K562 (cell line): ENCODE results near the gene PTP4A2. TPM values are rescaled to one million over a fixed set of nuclear protein-coding genes. Genes with fewer than 3 reads are reported as not detected.

ENCODE experiments used
- BCOR ChIP-seq: fragments of 450-650 bp; IDR thresholded peaks from 2 replicates; pipeline ENCODE4 v1.6.1; 2016
- COPS2 ChIP-seq: fragments of 450-650 bp; conservative IDR thresholded peaks from 2 replicates; pipeline ENCODE4 v1.6.1; 2016; ENCODE audit warnings: mild to moderate bottlenecking, moderate library complexity
- EGR1 ChIP-seq: fragments of 450-650 bp; conservative IDR thresholded peaks from 2 replicates; pipeline ENCODE4 v1.6.1; 2017; ENCODE audit warnings: mild to moderate bottlenecking
- EP400 ChIP-seq: fragments of 450-650 bp; IDR thresholded peaks from 2 replicates; pipeline ENCODE4 v1.6.1; 2017; ENCODE audit warnings: antibody characterized with exemption, mild to moderate bottlenecking, moderate library complexity
- GATAD2A ChIP-seq: fragments of 450-650 bp; IDR thresholded peaks from 2 replicates; pipeline ENCODE4 v1.6.1; 2017
- KLF6 ChIP-seq: fragments of 250-450 bp; sonication (Bioruptor Pico); IDR thresholded peaks from 2 replicates; pipeline ENCODE4 v1.4.0; 2020; ENCODE audit warnings: mild to moderate bottlenecking, moderate library complexity, borderline replicate concordance
- MCM7 ChIP-seq, 2 experiments: fragments of 450-650 bp; IDR thresholded peaks; 2 replicates each; pipeline ENCODE4 v1.6.1; 2016 to 2018
- MTA1 ChIP-seq: fragments of 450-650 bp; IDR thresholded peaks from 2 replicates; pipeline ENCODE4 v1.6.1; 2017; ENCODE audit warnings: borderline replicate concordance
- NFIC ChIP-seq: fragments of 450-650 bp; IDR thresholded peaks from 2 replicates; pipeline ENCODE4 v1.6.1; 2017; ENCODE audit warnings: mild to moderate bottlenecking, inconsistent platforms
- NONO ChIP-seq, 2 experiments: fragments of 200-400 bp in 1 of 2; fragments of 450-650 bp in 1 of 2; formaldehyde crosslinking in 1 of 2; IDR thresholded peaks; 2 replicates each; pipeline ENCODE4 v1.6.1; 2017; ENCODE audit warnings: low read depth in 2 of 2, mild to moderate bottlenecking in 2 of 2, moderate library complexity in 2 of 2, low read length in 1 of 2
- PHB2 ChIP-seq: fragments of 450-650 bp; IDR thresholded peaks from 2 replicates; pipeline ENCODE4 v1.6.1; 2017; ENCODE audit warnings: low read depth
- POLR2AphosphoS5 ChIP-seq: IDR thresholded peaks from 2 replicates; pipeline ENCODE4 v1.6.1; 2011; ENCODE audit warnings: mild to moderate bottlenecking, low read depth, low read length, moderate library complexity; ENCODE audit not compliant: control insufficient read depth, insufficient read depth
- SAP30 ChIP-seq: fragments of 200-600 bp; sonication (generic); IDR thresholded peaks from 2 replicates; pipeline ENCODE4 v1.6.1; 2012; ENCODE audit warnings: borderline replicate concordance, low read depth, mild to moderate bottlenecking, moderate library complexity, low read length, control low read depth, inconsistent platforms; ENCODE audit not compliant: insufficient read depth, poor library complexity, severe bottlenecking
- SLC30A9 ChIP-seq: fragments of 250-450 bp; sonication (Bioruptor Pico); IDR thresholded peaks from 2 replicates; pipeline ENCODE4 v1.8.0; 2022; ENCODE audit warnings: mild to moderate bottlenecking, moderate library complexity
- SMARCE1 ChIP-seq: fragments of 450-650 bp; IDR thresholded peaks from 2 replicates; pipeline ENCODE4 v1.7.1; 2016; ENCODE audit warnings: mild to moderate bottlenecking
- TAF7 ChIP-seq: fragments of 450-650 bp; IDR thresholded peaks from 2 replicates; pipeline ENCODE4 v1.6.1; 2016; ENCODE audit warnings: missing genetic modification characterization, missing compliant biosample characterization
- TRIM24 ChIP-seq, 2 experiments: fragments of 450-650 bp; IDR thresholded peaks; 2 replicates each; pipeline ENCODE4 v1.6.1; 2016
- ZBTB1 ChIP-seq: sonication (generic); formaldehyde crosslinking; IDR thresholded peaks from 2 replicates; pipeline ENCODE4 v1.8.1; 2023; ENCODE audit warnings: missing genetic modification reagents, low read depth, mild to moderate bottlenecking, borderline replicate concordance
- ZBTB7A ChIP-seq: IDR thresholded peaks from 2 replicates; pipeline ENCODE4 v1.6.1; 2011; ENCODE audit warnings: low read depth, mild to moderate bottlenecking, low read length, moderate library complexity, borderline replicate concordance; ENCODE audit not compliant: control insufficient read depth
- ZFX ChIP-seq: sonication (generic); formaldehyde crosslinking; IDR thresholded peaks from 2 replicates; pipeline ENCODE4 v1.8.0; 2022; ENCODE audit warnings: mild to moderate bottlenecking, missing genetic modification reagents, moderate library complexity
- ZNF316 ChIP-seq: fragments of 450-650 bp; IDR thresholded peaks from 2 replicates; pipeline ENCODE4 v1.6.1; 2016
- ZNF639 ChIP-seq, 2 experiments: fragments of 200-800 bp in 1 of 2; sonication (Bioruptor generic) in 1 of 2; sonication (generic) in 1 of 2; formaldehyde crosslinking in 1 of 2; IDR thresholded peaks in 1 of 2; conservative IDR thresholded peaks in 1 of 2; 2 replicates each; pipeline versions ENCODE4 v1.5.0 to v1.6.1; 2016 to 2020; ENCODE audit warnings: missing compliant biosample characterization in 1 of 2, missing genetic modification characterization in 1 of 2, missing genetic modification reagents in 1 of 2
- polyA plus RNA-seq, 8 experiments: library from polyadenylated mRNA; depleted of rRNA in 4 of 8; stranded (reverse) in 5 of 8; unstranded in 3 of 8; fragments of >200 nt; fragmentation: Nextera tagmentation in 2 of 8; fragmentation: Illumina TruSeq in 1 of 8; extraction: Ambion mirVana in 2 of 8; extraction: Trizol in 1 of 8; gene quantifications; 2 replicates each; pipeline versions ENCODE4 v1.2.1 to v1.2.3, GENCODE V29; 2011 to 2014; ENCODE audit warnings: inconsistent platforms in 1 of 8, missing spikeins in 1 of 8
- total RNA-seq, 7 experiments: library from RNA; depleted of rRNA in 6 of 7; stranded (reverse); fragments of >200 nt in 6 of 7; fragmentation: Illumina TruSeq in 2 of 7; extraction: Trizol in 2 of 7; gene quantifications; 2 replicates each; pipeline versions ENCODE4 v1.2.1 to v1.2.3, GENCODE V29; 2011 to 2021; ENCODE audit warnings: low replicate concordance in 1 of 7
- TF ChIP-seq, protein P1 (sequence below): fragments of 250-450 bp; sonication (Bioruptor Pico); IDR thresholded peaks from 2 replicates; pipeline ENCODE4 v1.5.0; 2021
- TF ChIP-seq, protein P2 (sequence below): fragments of 450-650 bp; IDR thresholded peaks from 2 replicates; pipeline ENCODE4 v1.6.1; 2016; ENCODE audit warnings: low read depth, mild to moderate bottlenecking, moderate library complexity
- TF ChIP-seq, protein P3 (sequence below): fragments of 450-650 bp; formaldehyde crosslinking; conservative IDR thresholded peaks from 2 replicates; pipeline ENCODE4 v1.4.0; 2022; ENCODE audit warnings: mild to moderate bottlenecking, missing genetic modification characterization

PTP4A2 gene
- total and polyA plus RNA-seq, 9 of the 15 experiments (the other 6 are each of a cell fraction or from before 2014, with no cell fraction given) = 197 to 870 (median 480) TPM

DNA sequence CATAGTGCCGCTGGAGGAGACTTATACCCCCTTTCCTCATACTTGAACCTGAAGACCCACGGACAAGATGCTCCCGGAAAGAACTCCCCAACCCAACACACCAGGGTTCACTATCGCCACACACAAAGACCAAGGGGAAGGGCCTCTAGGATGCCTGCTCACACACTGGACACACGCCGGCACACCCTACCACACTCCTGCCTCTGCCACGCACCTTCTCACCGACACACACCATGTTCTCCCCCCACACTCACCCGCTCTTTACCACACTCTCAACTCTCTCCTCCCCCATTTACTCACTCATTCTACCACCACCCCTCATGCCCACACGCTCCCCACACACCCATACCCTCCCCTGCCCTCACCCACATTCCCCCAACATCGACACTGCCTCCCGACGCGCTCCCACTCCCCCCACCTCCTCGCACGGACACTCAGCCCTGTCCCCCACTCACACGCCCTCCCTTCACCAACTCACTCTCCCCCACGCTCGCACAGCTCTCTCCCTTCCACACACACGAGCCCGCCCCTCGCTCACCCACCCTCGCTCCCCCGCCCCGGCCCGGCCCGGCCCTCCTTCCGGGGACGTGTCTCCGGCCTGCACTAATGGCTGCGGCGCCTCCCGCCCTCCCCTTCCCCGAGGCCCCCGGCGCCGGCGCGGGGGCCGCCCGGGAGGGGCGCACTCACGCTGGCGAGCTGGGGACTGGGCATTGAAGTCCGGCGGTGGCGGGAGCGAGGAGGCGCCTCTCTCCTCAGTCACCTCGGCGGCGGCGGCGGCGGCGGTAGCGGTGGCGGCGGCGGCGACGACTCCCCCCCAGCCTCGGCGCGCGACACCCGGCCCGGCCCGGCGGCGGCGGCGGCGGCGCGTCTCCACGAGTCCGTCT is 626 bp downstream of the PTP4A2 start (continued):
- peak; percentile 56; the same call in 1 of the 2 replicates for TF ChIP-seq ZBTB1 (CRISPR knock-in tag)
- peak; percentile 89 for TF ChIP-seq SMARCE1
- TF ChIP-seq ZFX (CRISPR knock-in tag) = no peak
- TF ChIP-seq EP400 = peak; percentile 70
- peak in 1 of 2 experiments; percentile 97; a peak in 2 of 4 replicates for TF ChIP-seq ZNF639 (CRISPR knock-in tag; conservative IDR thresholded peaks at IDR 0.05 in 1 of 2, IDR thresholded peaks at IDR 0.05 in 1 of 2)
- peak; percentile 46 for TF ChIP-seq SAP30
- TF ChIP-seq TRIM24 (IDR thresholded peaks at IDR 0.05) = peak in 1 of 2 experiments; percentile 57; a peak in 1 of 4 replicates
- TF ChIP-seq PHB2 = peak; percentile 84
- TF ChIP-seq, protein P1, sequence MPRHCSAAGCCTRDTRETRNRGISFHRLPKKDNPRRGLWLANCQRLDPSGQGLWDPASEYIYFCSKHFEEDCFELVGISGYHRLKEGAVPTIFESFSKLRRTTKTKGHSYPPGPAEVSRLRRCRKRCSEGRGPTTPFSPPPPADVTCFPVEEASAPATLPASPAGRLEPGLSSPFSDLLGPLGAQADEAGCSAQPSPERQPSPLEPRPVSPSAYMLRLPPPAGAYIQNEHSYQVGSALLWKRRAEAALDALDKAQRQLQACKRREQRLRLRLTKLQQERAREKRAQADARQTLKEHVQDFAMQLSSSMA (CRISPR knock-in tag) = peak; percentile 54; the same call in 1 of the 2 replicates
- 0 out of 2 replicates have a peak, but pooled peaks have one; percentile 41 for TF ChIP-seq GATAD2A
- TF ChIP-seq KLF6 = no peak
- TF ChIP-seq, protein P2, sequence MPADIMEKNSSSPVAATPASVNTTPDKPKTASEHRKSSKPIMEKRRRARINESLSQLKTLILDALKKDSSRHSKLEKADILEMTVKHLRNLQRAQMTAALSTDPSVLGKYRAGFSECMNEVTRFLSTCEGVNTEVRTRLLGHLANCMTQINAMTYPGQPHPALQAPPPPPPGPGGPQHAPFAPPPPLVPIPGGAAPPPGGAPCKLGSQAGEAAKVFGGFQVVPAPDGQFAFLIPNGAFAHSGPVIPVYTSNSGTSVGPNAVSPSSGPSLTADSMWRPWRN = 0 out of 2 replicates have a peak, but pooled peaks have one; percentile 31
- peak; percentile 8; the same call in 1 of the 2 replicates for TF ChIP-seq POLR2AphosphoS5
- TF ChIP-seq EGR1 = peak; percentile 85
- TF ChIP-seq COPS2 = no peak
- peak in 1 of 2 experiments; percentile 56; a peak in 1 of 4 replicates for TF ChIP-seq MCM7 (IDR thresholded peaks at IDR 0.05)
- peak; percentile 74 for TF ChIP-seq BCOR
- peak; percentile 77 for TF ChIP-seq ZBTB7A
- TF ChIP-seq, protein P3, sequence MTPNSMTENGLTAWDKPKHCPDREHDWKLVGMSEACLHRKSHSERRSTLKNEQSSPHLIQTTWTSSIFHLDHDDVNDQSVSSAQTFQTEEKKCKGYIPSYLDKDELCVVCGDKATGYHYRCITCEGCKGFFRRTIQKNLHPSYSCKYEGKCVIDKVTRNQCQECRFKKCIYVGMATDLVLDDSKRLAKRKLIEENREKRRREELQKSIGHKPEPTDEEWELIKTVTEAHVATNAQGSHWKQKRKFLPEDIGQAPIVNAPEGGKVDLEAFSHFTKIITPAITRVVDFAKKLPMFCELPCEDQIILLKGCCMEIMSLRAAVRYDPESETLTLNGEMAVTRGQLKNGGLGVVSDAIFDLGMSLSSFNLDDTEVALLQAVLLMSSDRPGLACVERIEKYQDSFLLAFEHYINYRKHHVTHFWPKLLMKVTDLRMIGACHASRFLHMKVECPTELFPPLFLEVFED = peak; percentile 94
- TF ChIP-seq SLC30A9 (CRISPR knock-in tag) = no peak
- TF ChIP-seq MTA1 = peak; percentile 75
- TF ChIP-seq NFIC = peak; percentile 47; the same call in 1 of the 2 replicates
- peak in 1 of 2 experiments; percentile 44; a peak in 1 of 4 replicates for TF ChIP-seq NONO (IDR thresholded peaks at IDR 0.05; ENCODE audit: low read depth in 2 of 2, low read length in 1 of 2)
- TF ChIP-seq TAF7 (tag) = peak; percentile 51; the same call in 1 of the 2 replicates
- TF ChIP-seq ZNF316 = peak; percentile 48; the same call in 1 of the 2 replicates
